K562 (cell line): ENCODE data around the gene MOXD1. TPM values are rescaled to one million over a fixed set of nuclear protein-coding genes. Genes with fewer than 3 reads are reported as not detected.

Experiments used
- ATAC-seq: fragments of 200-7000 bp; cut with Tn5 transposase; 3 replicates; pipeline ENCODE4 v1.9.1; 2020; ENCODE audit warnings: moderate library complexity
- BruUV-seq: library from RNA; stranded (reverse); fragments of 400-500 nt; replicated peaks from 2 replicates; lab custom pipeline; 2021; lab: Mats Ljungman, UMichigan
- CTCF ChIA-PET: fragments of 300-600 bp; formaldehyde crosslinking; extraction: SDS; loops from one replicate; lab custom pipeline; 2021; ENCODE audit warnings: low intra/inter-chr PET ratio; lab: Yijun Ruan, JAX
- POLR2A ChIA-PET: fragments of 300-600, 350-650 bp; sonication (Branson Sonifier 250); formaldehyde crosslinking; extraction: SDS; loops from one replicate; lab custom pipeline; 2021; ENCODE audit warnings: antibody characterized with exemption, inconsistent platforms; lab: Yijun Ruan, JAX
- DNase-seq, 4 experiments: peaks; one replicate each; pipeline versions ENCODE4 v3.0.0 to v3.0.0-alpha.2; 2011 to 2018; ENCODE audit warnings: low spot score in 3 of 4, mixed read lengths in 3 of 4; ENCODE audit errors: extremely low read depth in 1 of 4
- FAIRE-seq: peaks from 2 replicates; lab custom pipeline; 2011; peaks lifted over from hg19 to GRCh38; lab: Jason Lieb, UNC
- H2AFZ ChIP-seq: 2 replicates; pipeline ENCODE4 v1.6.0; 2011; ENCODE audit warnings: low read depth, low read length, control low read depth, inconsistent platforms
- H3K27ac ChIP-seq: fragments of 200-600 bp; 3 replicates; pipeline ENCODE4 v1.8.0; 2011; ENCODE audit warnings: low read depth, mild to moderate bottlenecking, control low read depth, inconsistent platforms, low read length, moderate library complexity, mixed read lengths; ENCODE audit errors: extremely low read depth
- H3K27me3 ChIP-seq, 2 experiments: fragments of 300-600 bp in 1 of 2; 2 replicates in 1 of 2; 3 replicates in 1 of 2; pipeline versions ENCODE4 v1.6.0 to v1.8.0; 2011; ENCODE audit warnings: inconsistent platforms in 2 of 2, low read length in 2 of 2, mild to moderate bottlenecking in 1 of 2, mixed read lengths in 1 of 2, moderate library complexity in 1 of 2; ENCODE audit not compliant: control insufficient read depth in 2 of 2, insufficient read depth in 2 of 2
- H3K36me3 ChIP-seq: fragments of 300-600 bp; 3 replicates; pipeline ENCODE4 v1.8.0; 2011; ENCODE audit warnings: mild to moderate bottlenecking, low read length, inconsistent platforms; ENCODE audit not compliant: control insufficient read depth, insufficient read depth
- H3K4me1 ChIP-seq, 2 experiments: fragments of 200-600 bp in 1 of 2; replicated peaks in 1 of 2; 2 replicates in 1 of 2; 3 replicates in 1 of 2; pipeline versions ENCODE4 v1.5.1 to v1.8.0; 2011; ENCODE audit warnings: inconsistent platforms in 2 of 2, low read length in 2 of 2, mild to moderate bottlenecking in 1 of 2, mixed read lengths in 1 of 2, moderate library complexity in 1 of 2; ENCODE audit not compliant: control insufficient read depth in 2 of 2, insufficient read depth in 2 of 2
- H3K4me2 ChIP-seq: 2 replicates; pipeline ENCODE4 v1.6.1; 2011; ENCODE audit warnings: low read length, control low read depth, inconsistent platforms, mixed read lengths; ENCODE audit not compliant: insufficient read depth
- H3K4me3 ChIP-seq: fragments of 200-600 bp; sonication (generic), shearing (Covaris generic); 2 replicates; pipeline ENCODE4 v1.5.1; 2016; ENCODE audit warnings: control low read depth, inconsistent platforms
- H3K79me2 ChIP-seq: fragments of 200-600 bp; 3 replicates; pipeline ENCODE4 v1.8.0; 2011; ENCODE audit warnings: low read length, inconsistent platforms; ENCODE audit not compliant: control insufficient read depth, insufficient read depth
- H3K9ac ChIP-seq, 2 experiments: 2 replicates each; pipeline versions ENCODE4 v1.6.0 to v1.6.1; 2011; ENCODE audit warnings: low read depth in 2 of 2, low read length in 2 of 2, control low read depth in 1 of 2, inconsistent platforms in 1 of 2, mild to moderate bottlenecking in 1 of 2, mixed read lengths in 1 of 2; ENCODE audit not compliant: insufficient read depth in 1 of 2
- H3K9me1 ChIP-seq: one replicate; pipeline ENCODE4 v1.6.0; 2011; ENCODE audit warnings: inconsistent platforms, mild to moderate bottlenecking, low read length, moderate library complexity; ENCODE audit not compliant: control insufficient read depth, insufficient read depth
- H3K9me3 ChIP-seq: replicated peaks from 2 replicates; pipeline ENCODE4 v1.5.1; 2011; ENCODE audit warnings: low read depth, low read length, inconsistent platforms; ENCODE audit not compliant: control insufficient read depth, insufficient read depth
- H4K20me1 ChIP-seq: replicated peaks from 2 replicates; pipeline ENCODE4 v1.6.1; 2011; ENCODE audit warnings: low read length, inconsistent platforms, mixed read lengths; ENCODE audit not compliant: control insufficient read depth, insufficient read depth
- BCLAF1 ChIP-seq, 2 experiments: fragments of 450-650 bp in 1 of 2; IDR thresholded peaks; 2 replicates each; pipeline ENCODE4 v1.6.1; 2011 to 2017; ENCODE audit warnings: low read depth in 2 of 2, antibody characterized with exemption in 1 of 2, borderline replicate concordance in 1 of 2, low read length in 1 of 2, mild to moderate bottlenecking in 1 of 2, mixed read lengths in 1 of 2; ENCODE audit not compliant: control insufficient read depth in 1 of 2
- DMBX1 ChIP-seq: fragments of 250-450 bp; sonication (Bioruptor Pico); IDR thresholded peaks from 2 replicates; pipeline ENCODE4 v1.8.0; 2022; ENCODE audit warnings: inconsistent platforms, mild to moderate bottlenecking, moderate library complexity, borderline replicate concordance
- HSF4 ChIP-seq: fragments of 250-450 bp; sonication (Bioruptor Pico); IDR thresholded peaks from 2 replicates; pipeline ENCODE4 v2.1.2; 2022; ENCODE audit warnings: mild to moderate bottlenecking, moderate library complexity, borderline replicate concordance
- JUN ChIP-seq, 2 experiments: sonication (generic) in 1 of 2; formaldehyde crosslinking in 1 of 2; IDR thresholded peaks; 2 replicates each; pipeline versions ENCODE4 v1.6.1 to v1.8.0; 2012 to 2022; ENCODE audit warnings: borderline replicate concordance in 2 of 2, mild to moderate bottlenecking in 2 of 2, improper control_type of control experiment in 1 of 2, low read depth in 1 of 2, low read length in 1 of 2, missing genetic modification reagents in 1 of 2
- MAFK ChIP-seq: IDR thresholded peaks from 2 replicates; pipeline ENCODE4 v1.6.1; 2011; ENCODE audit warnings: low read length, improper control_type of control experiment
- MAZ ChIP-seq, 2 experiments: fragments of 450-650 bp in 1 of 2; sonication (generic) in 1 of 2; formaldehyde crosslinking; IDR thresholded peaks in 1 of 2; conservative IDR thresholded peaks in 1 of 2; 2 replicates each; pipeline versions ENCODE4 v1.4.0 to v1.5.0; 2020; ENCODE audit warnings: mild to moderate bottlenecking in 1 of 2, missing genetic modification reagents in 1 of 2
- MCM5 ChIP-seq: fragments of 450-650 bp; IDR thresholded peaks from 2 replicates; pipeline ENCODE4 v1.6.1; 2016; ENCODE audit warnings: low read depth
- MTF1 ChIP-seq: fragments of 250-450 bp; sonication (Bioruptor Pico); IDR thresholded peaks from 2 replicates; pipeline ENCODE4 v1.9.0; 2021; ENCODE audit warnings: moderate library complexity, mild to moderate bottlenecking, inconsistent platforms, borderline replicate concordance
- NR0B1 ChIP-seq: fragments of 450-650 bp; IDR thresholded peaks from one replicate; pipeline ENCODE4 v1.6.1; 2018; ENCODE audit warnings: mild to moderate bottlenecking, moderate library complexity; ENCODE audit not compliant: partially characterized antibody
- PHF8 ChIP-seq: fragments of 200-600 bp; sonication (generic); IDR thresholded peaks from 2 replicates; pipeline ENCODE4 v1.6.1; 2012; ENCODE audit warnings: mixed run types, mild to moderate bottlenecking, inconsistent platforms, low read length, moderate library complexity, borderline replicate concordance
- PTBP1 ChIP-seq: fragments of 200-400 bp; formaldehyde crosslinking; IDR thresholded peaks from 2 replicates; pipeline ENCODE4 v1.6.1; 2017; ENCODE audit warnings: low read depth, low read length
- RBFOX2 ChIP-seq: fragments of 200-400 bp; formaldehyde crosslinking; IDR thresholded peaks from 2 replicates; pipeline ENCODE4 v1.6.1; 2017; ENCODE audit warnings: low read depth, mild to moderate bottlenecking, low read length, moderate library complexity
- RNF2 ChIP-seq: sonication (generic); IDR thresholded peaks from 2 replicates; pipeline ENCODE4 v1.6.1; 2016
- SNIP1 ChIP-seq: fragments of 450-650 bp; IDR thresholded peaks from 2 replicates; pipeline ENCODE4 v1.7.1; 2017; ENCODE audit warnings: low read depth, mild to moderate bottlenecking
- ZNF316 ChIP-seq: fragments of 450-650 bp; IDR thresholded peaks from 2 replicates; pipeline ENCODE4 v1.6.1; 2016
- ZNF41 ChIP-seq: fragments of 250-450 bp; sonication (Bioruptor Pico); conservative IDR thresholded peaks from 2 replicates; pipeline ENCODE4 v1.4.0; 2020; ENCODE audit warnings: mild to moderate bottlenecking
- ZNF583 ChIP-seq: fragments of 250-450 bp; sonication (Bioruptor Pico); IDR thresholded peaks from 2 replicates; pipeline ENCODE4 v1.4.0; 2020
- WGBS: fragments of 100-300 bp; shearing (Covaris generic); methylation state at CpG from one replicate; pipeline ENCODE4 v1.1.6; 2016; ENCODE audit warnings: low coverage, mixed read lengths; ENCODE audit not compliant: insufficient coverage; ENCODE audit errors: missing lambda C conversion rate; 5-methylcytosine and 5-hydroxymethylcytosine counted together
- in situ Hi-C: fragments of 300-500 bp; cut with MboI; formaldehyde crosslinking; loops from 4 replicates; pipeline ENCODE4 v1.15.0; 2018; ENCODE audit warnings: inconsistent platforms, mixed read lengths
- intact Hi-C: fragments of 100-400 bp; cut with micrococcal nuclease; formaldehyde crosslinking; loops from 2 replicates; pipeline ENCODE4 v1.14.2; 2022
- polyA plus RNA-seq, 8 experiments: library from polyadenylated mRNA; depleted of rRNA in 4 of 8; stranded (reverse) in 5 of 8; unstranded in 3 of 8; fragments of >200 nt; fragmentation: Nextera tagmentation in 2 of 8; fragmentation: Illumina TruSeq in 1 of 8; extraction: Ambion mirVana in 2 of 8; extraction: Trizol in 1 of 8; gene quantifications; 2 replicates each; pipeline versions ENCODE4 v1.2.1 to v1.2.3, GENCODE V29; 2011 to 2014; ENCODE audit warnings: inconsistent platforms in 1 of 8, missing spikeins in 1 of 8
- total RNA-seq, 7 experiments: library from RNA; depleted of rRNA in 6 of 7; stranded (reverse); fragments of >200 nt in 6 of 7; fragmentation: Illumina TruSeq in 2 of 7; extraction: Trizol in 2 of 7; gene quantifications; 2 replicates each; pipeline versions ENCODE4 v1.2.1 to v1.2.3, GENCODE V29; 2011 to 2021; ENCODE audit warnings: low replicate concordance in 1 of 7
- TF ChIP-seq, protein P1 (sequence below): sonication (generic); formaldehyde crosslinking; IDR thresholded peaks from 2 replicates; pipeline ENCODE4 v1.9.0; 2022; ENCODE audit warnings: mild to moderate bottlenecking, missing genetic modification reagents

MOXD1 gene
- total and polyA plus RNA-seq, 9 of the 15 experiments (the other 6 are each of a cell fraction or from before 2014, with no cell fraction given) = not detected

DNA sequence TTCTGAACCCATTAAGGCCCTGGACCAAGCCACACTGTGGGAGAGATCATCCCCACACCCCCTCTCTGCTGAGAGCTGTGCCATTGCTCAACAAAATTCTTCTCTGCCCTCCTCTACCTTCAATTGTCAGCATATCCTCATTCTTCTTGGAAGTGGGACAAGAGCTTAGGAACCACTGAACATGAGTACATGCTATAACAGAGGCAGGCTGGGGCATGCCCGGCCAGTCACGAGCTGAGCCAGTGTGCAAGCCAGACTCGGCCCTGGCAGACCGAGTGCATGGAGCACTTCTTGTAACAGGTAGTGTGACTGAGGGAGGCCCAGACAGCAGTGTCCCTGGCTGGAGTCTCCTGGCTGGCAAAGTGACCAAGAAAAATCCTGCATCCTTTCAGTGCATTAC is 149.2 kb downstream of the MOXD1 start:
- 0% methylated on average over 4 of the region's 4 CpGs for WGBS
- H4K20me1 ChIP-seq = no peaks in the 10 kb centered on the region
- no peak overlapping the region for H3K4me2 ChIP-seq
- no peak overlapping the region for H3K4me3 ChIP-seq
- H3K9me3 ChIP-seq = no peaks in the 10 kb centered on the region
- DNase-seq (no peak), ATAC-seq (no peak), FAIRE-seq (no peak)
- POLR2A ChIA-PET = no interaction called here
- H2AFZ ChIP-seq = no peak overlapping the region
- BruUV-seq = no TSS peak
- no peaks in the 10 kb centered on the region for H3K4me1 ChIP-seq
- H3K9me1 ChIP-seq = no peaks in the 10 kb centered on the region
- in situ Hi-C loops = no loop called here
- no peaks in the 10 kb centered on the region for H3K27me3 ChIP-seq
- H3K36me3 ChIP-seq = no peaks in the 10 kb centered on the region
- intact Hi-C loops = no loop called here
- CTCF ChIA-PET = no interaction called here
- H3K27ac ChIP-seq = no peak overlapping the region
- no peak overlapping the region for H3K9ac ChIP-seq
- no peaks in the 10 kb centered on the region for H3K79me2 ChIP-seq
- TF ChIP-seq RBFOX2 (no peak), BCLAF1 (IDR thresholded peaks at IDR 0.05; ENCODE audit: borderline replicate concordance in 1 of 2, control insufficient read depth in 1 of 2, low read depth in 2 of 2, low read length in 1 of 2) (no peak), SNIP1 (no peak), ZNF583 (no peak), MAZ (CRISPR knock-in tag; conservative IDR thresholded peaks at IDR 0.05 in 1 of 2, IDR thresholded peaks at IDR 0.05 in 1 of 2) (no peak), MCM5 (no peak), PHF8 (no peak), MTF1 (CRISPR knock-in tag) (no peak), PTBP1 (no peak), RNF2 (no peak), DMBX1 (CRISPR knock-in tag) (no peak), ZNF316 (no peak), MAFK (no peak), JUN (IDR thresholded peaks at IDR 0.05; ENCODE audit: borderline replicate concordance, low read depth, low read length) (no peak), JUN (CRISPR knock-in tag; IDR thresholded peaks at IDR 0.05; ENCODE audit: borderline replicate concordance) (no peak), ZNF41 (CRISPR knock-in tag) (no peak), HSF4 (CRISPR knock-in tag) (no peak), NR0B1 (no peak)
- TF ChIP-seq, protein P1, sequence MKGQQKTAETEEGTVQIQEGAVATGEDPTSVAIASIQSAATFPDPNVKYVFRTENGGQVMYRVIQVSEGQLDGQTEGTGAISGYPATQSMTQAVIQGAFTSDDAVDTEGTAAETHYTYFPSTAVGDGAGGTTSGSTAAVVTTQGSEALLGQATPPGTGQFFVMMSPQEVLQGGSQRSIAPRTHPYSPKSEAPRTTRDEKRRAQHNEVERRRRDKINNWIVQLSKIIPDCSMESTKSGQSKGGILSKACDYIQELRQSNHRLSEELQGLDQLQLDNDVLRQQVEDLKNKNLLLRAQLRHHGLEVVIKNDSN (CRISPR knock-in tag) = no peak
